Stimulated activated CD8-positive, alpha-beta memory T cell treated with anti-CD3 and anti-CD28 coated beads, Interleukin-4, amount 100 ng/mL, for 1 hour (primary cell): ENCODE measurements around the gene GIT1.
A peak's percentile ranks its signal among the peaks of the same experiment; 100 is the strongest.

ENCODE experiments used
- DNase-seq, 2 donors: peaks; one replicate each; pipeline ENCODE4 v3.0.0-alpha.2; 2020; ENCODE audit warnings: low read depth in 2 of 2, low spot score in 1 of 2

Gene GIT1

GRCh38 chr17:29581583-29582253 lies 7.7 kb downstream of the GIT1 start:
- no peak for DNase-seq

- DNase-seq: peak in 1 of 2 donors; percentile 82
Measured at GRCh38 chr17:29579866-29580771, 9.3 kb downstream of the GIT1 start.

- DNase-seq: no peak
Measured at GRCh38 chr17:29578626-29579485, 10.6 kb downstream of the GIT1 start.

GRCh38 chr17:29577385-29578211 lies 11.8 kb downstream of the GIT1 start:
- DNase-seq: no peak

- no peak for DNase-seq
Measured at GRCh38 chr17:29577001-29577370, 12.5 kb downstream of the GIT1 start.

- no peak for DNase-seq
Measured at GRCh38 chr17:29576214-29577000, 13.0 kb downstream of the GIT1 start.

- no peak for DNase-seq
Measured at GRCh38 chr17:29575511-29576213, 13.8 kb downstream of the GIT1 start.

- no peak for DNase-seq
Measured at GRCh38 chr17:29574732-29575510, 14.5 kb downstream of the GIT1 start.

GRCh38 chr17:29573871-29574731 lies 15.3 kb downstream of the GIT1 start:
- DNase-seq: no peak

GRCh38 chr17:29573558-29573869 lies 15.9 kb downstream of the GIT1 start:
- DNase-seq: no peak

- no peak for DNase-seq
Measured at GRCh38 chr17:29572691-29573557, 16.5 kb downstream of the GIT1 start.

- no peak for DNase-seq
Measured at GRCh38 chr17:29571883-29572681, 17.4 kb downstream of the GIT1 start.

GRCh38 chr17:29571486-29571882 lies 18.0 kb downstream of the GIT1 start:
- no peak for DNase-seq

- DNase-seq: no peak
Measured at GRCh38 chr17:29570521-29570920, 18.9 kb downstream of the GIT1 start.

- no peak for DNase-seq
Measured at GRCh38 chr17:29569245-29569950, 20.1 kb downstream of the GIT1 start.
